Upper lobe of left lung (tissue), 4 donors: ENCODE data around the gene CD300LG.

Source experiments
- EP300 ChIP-seq, 4 donors: sonication (generic); formaldehyde crosslinking; IDR thresholded peaks; one replicate each; pipeline ENCODE4 v1.5.1; 2017; ENCODE audit warnings: antibody characterized with exemption in 4 of 4, control low read depth in 2 of 4
- POLR2AphosphoS5 ChIP-seq, 2 donors: sonication (generic); formaldehyde crosslinking; IDR thresholded peaks; one replicate each; pipeline ENCODE4 v1.5.1; 2017; ENCODE audit warnings: antibody characterized with exemption in 2 of 2
- TF ChIP-seq, protein P1 (sequence below), 6 experiments: fragments of 450-650 bp in 4 of 6; fragments of 200-600 bp in 2 of 6; sonication (generic) in 2 of 6; IDR thresholded peaks; one replicate each; pipeline ENCODE4 v1.5.1; 2016 to 2019; ENCODE audit warnings: antibody characterized with exemption in 6 of 6

DNA sequence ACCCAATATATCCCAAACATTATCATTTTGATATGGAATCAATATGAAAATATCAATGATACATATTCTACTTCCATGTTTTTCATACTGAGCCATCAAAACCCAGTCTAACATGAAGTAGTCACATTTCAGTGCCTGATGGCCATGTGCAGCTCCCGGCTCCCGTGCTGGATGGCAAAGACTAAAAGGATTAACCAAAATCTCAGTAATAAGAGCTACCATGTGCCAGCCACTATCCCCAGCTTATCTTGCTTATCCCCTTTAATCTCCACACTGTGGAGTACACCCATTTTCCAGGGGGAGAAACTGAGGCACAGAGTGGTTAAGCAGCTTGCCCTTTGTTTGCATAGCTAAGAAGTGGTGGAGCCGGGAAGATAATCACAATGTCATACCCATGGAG lies 9.2 kb downstream of the CD300LG start:
- TF ChIP-seq POLR2AphosphoS5 (IDR thresholded peaks at IDR 0.05) (no peak), EP300 (IDR thresholded peaks at IDR 0.05) (no peak)
- TF ChIP-seq, protein P1, sequence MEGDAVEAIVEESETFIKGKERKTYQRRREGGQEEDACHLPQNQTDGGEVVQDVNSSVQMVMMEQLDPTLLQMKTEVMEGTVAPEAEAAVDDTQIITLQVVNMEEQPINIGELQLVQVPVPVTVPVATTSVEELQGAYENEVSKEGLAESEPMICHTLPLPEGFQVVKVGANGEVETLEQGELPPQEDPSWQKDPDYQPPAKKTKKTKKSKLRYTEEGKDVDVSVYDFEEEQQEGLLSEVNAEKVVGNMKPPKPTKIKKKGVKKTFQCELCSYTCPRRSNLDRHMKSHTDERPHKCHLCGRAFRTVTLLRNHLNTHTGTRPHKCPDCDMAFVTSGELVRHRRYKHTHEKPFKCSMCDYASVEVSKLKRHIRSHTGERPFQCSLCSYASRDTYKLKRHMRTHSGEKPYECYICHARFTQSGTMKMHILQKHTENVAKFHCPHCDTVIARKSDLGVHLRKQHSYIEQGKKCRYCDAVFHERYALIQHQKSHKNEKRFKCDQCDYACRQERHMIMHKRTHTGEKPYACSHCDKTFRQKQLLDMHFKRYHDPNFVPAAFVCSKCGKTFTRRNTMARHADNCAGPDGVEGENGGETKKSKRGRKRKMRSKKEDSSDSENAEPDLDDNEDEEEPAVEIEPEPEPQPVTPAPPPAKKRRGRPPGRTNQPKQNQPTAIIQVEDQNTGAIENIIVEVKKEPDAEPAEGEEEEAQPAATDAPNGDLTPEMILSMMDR (IDR thresholded peaks at IDR 0.05), result no peak
